Activated naive CD8-positive, alpha-beta T cell treated with anti-CD3 and anti-CD28 coated beads, Interleukin-2, amount 10 ng/mL, durations not matched to agents 7 days and 5 days (primary cell): ENCODE data around the gene SPAG6. TPM values are rescaled to one million over a fixed set of nuclear protein-coding genes. Genes with fewer than 3 reads are reported as not detected.
A peak's percentile ranks its signal among the peaks of the same experiment; 100 is the strongest.

Experiments
- ATAC-seq: fragments of 150-1000 bp; cut with Tn5 transposase; one replicate; pipeline ENCODE4 v1.10.0; 2021; ENCODE audit warnings: low read depth, moderate library complexity
- POLR2A ChIA-PET: fragments of 350-600 bp; sonication (Branson Sonifier 250); formaldehyde crosslinking; loops from one replicate; lab custom pipeline; 2021; ENCODE audit warnings: antibody characterized with exemption; lab: Charles Lee
- DNase-seq: peaks from one replicate; pipeline ENCODE4 v3.0.0; 2021
- H3K27ac Mint-ChIP-seq: one replicate; pipeline ENCODE4 v1.8.0; 2022; ENCODE audit warnings: mild to moderate bottlenecking, mixed read lengths
- H3K27me3 Mint-ChIP-seq: one replicate; pipeline ENCODE4 v1.8.0; 2022; ENCODE audit warnings: mild to moderate bottlenecking, moderate library complexity, mixed read lengths
- H3K36me3 Mint-ChIP-seq: one replicate; pipeline ENCODE4 v1.8.0; 2021; ENCODE audit warnings: mild to moderate bottlenecking, mixed read lengths
- H3K4me1 Mint-ChIP-seq: one replicate; pipeline ENCODE4 v1.8.0; 2021; ENCODE audit warnings: mixed read lengths
- H3K4me3 Mint-ChIP-seq: one replicate; pipeline ENCODE4 v1.8.0; 2022; ENCODE audit warnings: mild to moderate bottlenecking, moderate library complexity, mixed read lengths
- H3K9me3 Mint-ChIP-seq: one replicate; pipeline ENCODE4 v1.8.0; 2021; ENCODE audit warnings: mixed read lengths
- total RNA-seq, 2 experiments: library from RNA; stranded (reverse); gene quantifications; one replicate each; pipeline ENCODE4 v1.2.3, GENCODE V29; 2021

Gene SPAG6
- total RNA-seq, 2 experiments from 2014 or later = 0.67 to 0.77 TPM

GRCh38 chr10:22317771-22318565, 27.3 kb upstream of the SPAG6 start:
- Mint-ChIP-seq H3K9me3 (no peaks in the 10 kb centered on the region), H3K4me1 (peaks cover 29% of the 10 kb centered on the region), H3K36me3 (peaks cover 8% of the 10 kb centered on the region), H3K27me3 (peaks cover 40% of the 10 kb centered on the region), H3K27ac (no peak overlapping the region), H3K4me3 (peak overlapping the region; percentile 48)
- ATAC-seq (no peak), DNase-seq (no peak)
- POLR2A ChIA-PET = no interaction called here

DNA sequence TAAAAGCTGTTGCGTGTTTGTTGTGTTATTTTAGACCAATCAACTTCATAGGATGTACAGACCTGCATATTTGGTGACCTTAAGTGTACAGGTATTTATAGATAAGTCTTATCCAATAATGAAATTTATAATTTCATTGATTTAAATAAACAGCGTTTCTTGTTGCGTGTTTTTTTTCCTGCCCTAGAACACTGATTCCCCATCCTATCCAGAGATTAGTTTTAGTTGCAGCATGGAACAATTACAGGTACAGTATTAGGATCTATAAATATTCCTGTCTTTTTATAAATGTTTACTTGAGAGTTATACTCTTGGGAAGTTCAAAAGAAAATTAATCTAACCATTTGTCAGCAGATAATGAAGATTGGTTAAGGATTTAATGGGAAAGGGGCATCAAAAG, 26.5 kb upstream of the SPAG6 start:
- POLR2A ChIA-PET = interaction anchor here (1.0 kb wide), 1 partner anchor 22 kb away, joined by 3 read pairs; no protein-coding TSS in a partner anchor
- Mint-ChIP-seq H3K27ac (no peak overlapping the region), H3K9me3 (no peaks in the 10 kb centered on the region), H3K27me3 (peaks cover 42% of the 10 kb centered on the region), H3K4me1 (peaks cover 35% of the 10 kb centered on the region), H3K36me3 (peaks cover 8% of the 10 kb centered on the region), H3K4me3 (no peak overlapping the region)
- no peak for DNase-seq
- no peak for ATAC-seq

- DNase-seq (no peak), ATAC-seq (no peak)
- H3K36me3 Mint-ChIP-seq = peaks cover 8% of the 10 kb centered on the region
- H3K27me3 Mint-ChIP-seq = peaks cover 50% of the 10 kb centered on the region
- POLR2A ChIA-PET = interaction anchor here (1.0 kb wide), 1 partner anchor 21 kb away, joined by 3 read pairs; no protein-coding TSS in a partner anchor
- peaks cover 42% of the 10 kb centered on the region for H3K4me1 Mint-ChIP-seq
- no peaks in the 10 kb centered on the region for H3K9me3 Mint-ChIP-seq
- H3K4me3 Mint-ChIP-seq = peak overlapping the region; percentile 88
- H3K27ac Mint-ChIP-seq = no peak overlapping the region
Observed at GRCh38 chr10:22319547-22319979, 25.7 kb upstream of the SPAG6 start.

GRCh38 chr10:22319980-22320558, 25.2 kb upstream of the SPAG6 start:
- Mint-ChIP-seq H3K9me3 (no peaks in the 10 kb centered on the region), H3K27me3 (peaks cover 52% of the 10 kb centered on the region), H3K36me3 (peaks cover 8% of the 10 kb centered on the region), H3K4me3 (peak overlapping the region; percentile 88), H3K27ac (peak overlapping the region; percentile 87), H3K4me1 (peaks cover 45% of the 10 kb centered on the region)
- ATAC-seq = no peak
- POLR2A ChIA-PET = interaction anchor here (1.0 kb wide), 1 partner anchor 20 kb away, joined by 3 read pairs; no protein-coding TSS in a partner anchor
- DNase-seq = no peak

- Mint-ChIP-seq H3K27me3 (peaks cover 47% of the 10 kb centered on the region), H3K4me1 (peaks cover 40% of the 10 kb centered on the region), H3K27ac (peak within 1 kb of the TSS; percentile 87), H3K4me3 (peak within 1 kb of the TSS; percentile 88), H3K36me3 (peaks cover 8% of the 10 kb centered on the region), H3K9me3 (no peaks in the 10 kb centered on the region)
- ATAC-seq (peak; percentile 20), DNase-seq (peak; percentile 68)
- POLR2A ChIA-PET = interaction anchor here (1.4 to 4.8 kb wide), 3 partner anchors 20 to 117 kb away, joined by 3 to 19 read pairs (median 10); no protein-coding TSS in a partner anchor
Observed at GRCh38 chr10:22320591-22321155, 24.6 kb upstream of the SPAG6 start, which contains the start of gene BMI1. TSS of gene BMI1 (plus strand) at chr10:22321099. CDS start at chr10:22326450, 5,351 bp downstream.

- POLR2A ChIA-PET = interaction anchor here (0.6 to 4.8 kb wide), 6 partner anchors 17 to 353 kb away, joined by 3 to 19 read pairs (median 4); no protein-coding TSS in a partner anchor
- Mint-ChIP-seq H3K4me1 (peaks cover 43% of the 10 kb centered on the region), H3K4me3 (peak overlapping the region; percentile 83), H3K27me3 (peaks cover 45% of the 10 kb centered on the region), H3K27ac (peak overlapping the region; percentile 78), H3K36me3 (peaks cover 8% of the 10 kb centered on the region), H3K9me3 (no peaks in the 10 kb centered on the region)
- DNase-seq (peak; percentile 78), ATAC-seq (peak; percentile 30)
Observed at GRCh38 chr10:22321156-22321923, 24.0 kb upstream of the SPAG6 start.

GRCh38 chr10:22321924-22322640, 23.2 kb upstream of the SPAG6 start:
- Mint-ChIP-seq H3K4me3 (peak overlapping the region; percentile 82), H3K4me1 (peaks cover 44% of the 10 kb centered on the region), H3K9me3 (no peaks in the 10 kb centered on the region), H3K27ac (peak overlapping the region; percentile 74), H3K36me3 (peaks cover 12% of the 10 kb centered on the region), H3K27me3 (peaks cover 45% of the 10 kb centered on the region)
- ATAC-seq = no peak
- peak; percentile 56 for DNase-seq
- POLR2A ChIA-PET = interaction anchor here (0.6 to 4.8 kb wide), 6 partner anchors 16 to 353 kb away, joined by 3 to 19 read pairs (median 4); no protein-coding TSS in a partner anchor

DNA sequence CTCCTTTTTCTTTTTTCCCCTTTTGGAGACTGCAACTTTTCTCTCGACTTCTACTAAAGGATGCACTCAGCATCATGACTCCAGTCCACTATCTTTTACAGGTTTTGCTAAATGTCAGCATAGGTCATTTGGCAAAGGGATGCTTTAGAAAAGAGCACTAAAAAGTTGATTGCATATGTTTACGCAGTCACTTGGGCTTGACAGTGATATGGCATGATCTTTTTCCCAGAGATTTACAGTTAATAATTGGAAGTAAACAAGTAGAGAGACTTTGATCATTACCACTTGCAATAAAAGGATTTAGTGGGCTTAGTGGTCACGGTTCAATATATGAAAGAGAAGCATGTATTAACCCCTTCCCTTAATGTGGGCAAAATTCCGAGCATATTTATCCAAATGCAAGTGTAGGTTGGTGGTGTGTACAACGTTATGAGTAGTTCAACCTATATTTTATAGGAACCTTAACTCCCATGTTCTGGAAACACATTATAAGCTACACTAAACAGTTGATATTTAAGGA, 22.6 kb upstream of the SPAG6 start:
- peaks cover 41% of the 10 kb centered on the region for H3K4me1 Mint-ChIP-seq
- DNase-seq (no peak), ATAC-seq (no peak)
- peak overlapping the region; percentile 82 for H3K4me3 Mint-ChIP-seq
- peaks cover 12% of the 10 kb centered on the region for H3K36me3 Mint-ChIP-seq
- H3K9me3 Mint-ChIP-seq = no peaks in the 10 kb centered on the region
- POLR2A ChIA-PET = interaction anchor here (1.2 to 4.8 kb wide), 3 partner anchors 15 to 115 kb away, joined by 5 to 19 read pairs (median 10); no protein-coding TSS in a partner anchor
- H3K27me3 Mint-ChIP-seq = peaks cover 45% of the 10 kb centered on the region
- H3K27ac Mint-ChIP-seq = peak overlapping the region; percentile 74

- peaks cover 38% of the 10 kb centered on the region for H3K4me1 Mint-ChIP-seq
- H3K27ac Mint-ChIP-seq = no peak overlapping the region
- no peak for ATAC-seq
- H3K4me3 Mint-ChIP-seq = peak overlapping the region; percentile 22
- H3K27me3 Mint-ChIP-seq = peaks cover 45% of the 10 kb centered on the region
- no peak for DNase-seq
- no peaks in the 10 kb centered on the region for H3K9me3 Mint-ChIP-seq
- peaks cover 12% of the 10 kb centered on the region for H3K36me3 Mint-ChIP-seq
- POLR2A ChIA-PET = interaction anchor here (1.4 to 4.8 kb wide), 2 partner anchors 8 to 17 kb away, joined by 10 to 19 read pairs; partner anchors contain the start of gene COMMD3
Observed at GRCh38 chr10:22323538-22324305, 21.6 kb upstream of the SPAG6 start.

- H3K4me3 Mint-ChIP-seq = peak overlapping the region; percentile 87
- POLR2A ChIA-PET = interaction anchor here (0.7 to 4.8 kb wide), 3 partner anchors 8 to 112 kb away, joined by 3 to 19 read pairs (median 10); partner anchors contain the start of gene COMMD3
- H3K4me1 Mint-ChIP-seq = peaks cover 37% of the 10 kb centered on the region
- no peak overlapping the region for H3K27ac Mint-ChIP-seq
- H3K27me3 Mint-ChIP-seq = peaks cover 39% of the 10 kb centered on the region
- no peak for ATAC-seq
- no peak for DNase-seq
- H3K9me3 Mint-ChIP-seq = no peaks in the 10 kb centered on the region
- H3K36me3 Mint-ChIP-seq = peaks cover 11% of the 10 kb centered on the region
Observed at GRCh38 chr10:22324413-22324812, 20.9 kb upstream of the SPAG6 start.

GRCh38 chr10:22324893-22325271, 20.4 kb upstream of the SPAG6 start:
- POLR2A ChIA-PET = interaction anchor here (0.7 to 4.8 kb wide), 3 partner anchors 9 to 112 kb away, joined by 3 to 19 read pairs (median 10); partner anchors contain the start of gene COMMD3
- H3K9me3 Mint-ChIP-seq = no peaks in the 10 kb centered on the region
- DNase-seq (no peak), ATAC-seq (no peak)
- H3K4me1 Mint-ChIP-seq = peaks cover 36% of the 10 kb centered on the region
- peaks cover 35% of the 10 kb centered on the region for H3K27me3 Mint-ChIP-seq
- H3K36me3 Mint-ChIP-seq = peaks cover 15% of the 10 kb centered on the region
- peak overlapping the region; percentile 87 for H3K4me3 Mint-ChIP-seq
- peak overlapping the region; percentile 46 for H3K27ac Mint-ChIP-seq
